SK-N-SH treated with all-trans-retinoic acid at 6 μM for 48 hours (cell line): Measurements from ENCODE around the gene KAZALD1.

Experiments used
- PATZ1 ChIP-seq: fragments of 250-450 bp; sonication (Bioruptor Pico); IDR thresholded peaks from 2 replicates; pipeline ENCODE4 v1.8.0; 2020; ENCODE audit warnings: mild to moderate bottlenecking, moderate library complexity, borderline replicate concordance
- PPARA ChIP-seq: fragments of 250-450 bp; sonication (Bioruptor Pico); IDR thresholded peaks from 2 replicates; pipeline ENCODE4 v1.5.0; 2020; ENCODE audit warnings: mild to moderate bottlenecking, borderline replicate concordance
- ZFP30 ChIP-seq: fragments of 450-650 bp; formaldehyde crosslinking; IDR thresholded peaks from 2 replicates; pipeline ENCODE4 v1.5.0; 2022; ENCODE audit warnings: mild to moderate bottlenecking, moderate library complexity

GRCh38 chr10:101069441-101069840 lies 7.7 kb downstream of the KAZALD1 start:
- no peak for TF ChIP-seq ZFP30 (CRISPR knock-in tag)
- no peak for TF ChIP-seq PPARA (CRISPR knock-in tag)
- no peak for TF ChIP-seq PATZ1 (CRISPR knock-in tag)
